Aorta (tissue), 5 donors: Measurements from ENCODE around the gene RPS14. TPM values are rescaled to one million over a fixed set of nuclear protein-coding genes. Genes with fewer than 3 reads are reported as not detected.

ENCODE experiments used
- ATAC-seq: fragments of 200-7000 bp; cut with Tn5 transposase; one replicate; pipeline ENCODE4 v1.9.1; 2022; ENCODE audit warnings: moderate library complexity; ENCODE audit not compliant: low FRiP score
- DNase-seq, 2 donors: peaks; one replicate each; pipeline ENCODE4 v3.0.0-alpha.2; 2020
- H3K27ac ChIP-seq, 2 donors: one replicate each; pipeline ENCODE4 v1.5.1; 2013; ENCODE audit warnings: low read length in 2 of 2, mild to moderate bottlenecking in 2 of 2, moderate library complexity in 2 of 2, control low read depth in 1 of 2, inconsistent platforms in 1 of 2, low read depth in 1 of 2
- H3K27me3 ChIP-seq, 2 donors: one replicate each; pipeline ENCODE4 v1.6.1; 2013; ENCODE audit warnings: control low read depth in 1 of 2, low read length in 1 of 2, mild to moderate bottlenecking in 1 of 2, moderate library complexity in 1 of 2; ENCODE audit not compliant: insufficient read depth in 2 of 2, control insufficient read depth in 1 of 2
- H3K36me3 ChIP-seq, 2 donors: one replicate each; pipeline ENCODE4 v1.6.1; 2013; ENCODE audit warnings: control low read depth in 1 of 2, low read length in 1 of 2, mild to moderate bottlenecking in 1 of 2; ENCODE audit not compliant: insufficient read depth in 2 of 2, control insufficient read depth in 1 of 2
- H3K4me1 ChIP-seq, 2 donors: one replicate each; pipeline ENCODE4 v1.6.1; 2013; ENCODE audit warnings: low read length in 2 of 2, control low read depth in 1 of 2, mild to moderate bottlenecking in 1 of 2, moderate library complexity in 1 of 2; ENCODE audit not compliant: insufficient read depth in 2 of 2, control insufficient read depth in 1 of 2
- H3K4me3 ChIP-seq, 2 donors: one replicate each; pipeline ENCODE4 v1.5.1; 2013; ENCODE audit warnings: low read length in 2 of 2, control low read depth in 1 of 2, mild to moderate bottlenecking in 1 of 2
- H3K9me3 ChIP-seq: one replicate; pipeline ENCODE4 v1.6.1; 2013; ENCODE audit warnings: mild to moderate bottlenecking, low read length; ENCODE audit not compliant: control insufficient read depth
- WGBS, 2 donors: extraction: QIAGEN DNeasy Blood & Tissue Kit; methylation state at CpG; one replicate each; pipeline ENCODE4 v1.1.7; 2013; 5-methylcytosine and 5-hydroxymethylcytosine counted together
- intact Hi-C, 2 donors: fragments of 100-400 bp; cut with DNase I; formaldehyde crosslinking; loops; one replicate each; pipeline versions ENCODE4 v1.14.2 to v1.15.0; 2022
- polyA plus RNA-seq, 2 donors: library from polyadenylated mRNA; stranded (reverse); fragments of 200-250 nt; gene quantifications; one replicate each; pipeline ENCODE4 v1.2.3, GENCODE V29; 2013
- total RNA-seq, 2 donors: library from RNA; stranded (reverse); fragmentation: NEBNext Ultra II Directional; extraction: Animal tissue kit (Norgen Biotek cat#: 25700); gene quantifications; one replicate each; pipeline ENCODE4 v1.2.1, GENCODE V29; 2021
- donor health status: healthy with polysubstance abuse.
- donor health status: Bipolar disorder and iron deficiency.
- donor health status: DM: no; HTN: no; CAD: no.
- donor health status: DM: no; HTN: no; CAD: no.
- donor health status: DM: yes; HTN: yes; CAD: no.

The RPS14 gene
- total and polyA plus RNA-seq, 4 donors: 1,419 to 6,043 (median 2,533) TPM

- Histone ChIP-seq H3K4me1 (no peaks in the 10 kb centered on the region), H3K9me3 (no peaks in the 10 kb centered on the region), H3K27me3 (no peaks in the 10 kb centered on the region), H3K36me3 (no peaks in the 10 kb centered on the region), H3K4me3 (no peak overlapping the region), H3K27ac (peak overlapping the region in 1 of 2 donors; percentile 78)
- intact Hi-C loops: no loop called here
- ATAC-seq (peak; percentile 92), DNase-seq (peak; percentile 82 to 88)
- WGBS, 2 donors: 7 to 8% methylated on average over 15 of the region's 15 CpGs
Observed at GRCh38 chr5:150409638-150410523, 39.7 kb downstream of the RPS14 start.

- Histone ChIP-seq H3K36me3 (no peaks in the 10 kb centered on the region), H3K4me1 (no peaks in the 10 kb centered on the region), H3K27me3 (no peaks in the 10 kb centered on the region), H3K9me3 (no peaks in the 10 kb centered on the region), H3K27ac (no peak overlapping the region), H3K4me3 (no peak overlapping the region)
- intact Hi-C loops: no loop called here
- WGBS, 2 donors: 90 to 93% methylated on average over 8 of the region's 8 CpGs
- ATAC-seq (no peak), DNase-seq (peak in 1 of 2 donors; percentile 42)
Observed at GRCh38 chr5:150408231-150408943, 41.2 kb downstream of the RPS14 start.

- Histone ChIP-seq H3K9me3 (no peaks in the 10 kb centered on the region), H3K27ac (no peak overlapping the region), H3K4me3 (no peak overlapping the region), H3K27me3 (no peaks in the 10 kb centered on the region), H3K4me1 (no peaks in the 10 kb centered on the region), H3K36me3 (no peaks in the 10 kb centered on the region)
- ATAC-seq (no peak), DNase-seq (no peak)
- intact Hi-C loops: no loop called here
- 80 to 82% methylated on average over 13 of the region's 13 CpGs for WGBS, 2 donors
Observed at GRCh38 chr5:150407096-150407720, 42.3 kb downstream of the RPS14 start.

GRCh38 chr5:150406723-150407095 is 42.8 kb downstream of the RPS14 start:
- DNase-seq (peak in 1 of 2 donors; percentile 33), ATAC-seq (no peak)
- intact Hi-C loops: no loop called here
- no peaks in the 10 kb centered on the region for H3K36me3 ChIP-seq
- 74% methylated on average over 10 of the region's 10 CpGs for WGBS, 2 donors
- H3K4me3 ChIP-seq: no peak overlapping the region
- no peak overlapping the region for H3K27ac ChIP-seq
- no peaks in the 10 kb centered on the region for H3K4me1 ChIP-seq
- H3K27me3 ChIP-seq: no peaks in the 10 kb centered on the region
- no peaks in the 10 kb centered on the region for H3K9me3 ChIP-seq

GRCh38 chr5:150406103-150406722 is 43.3 kb downstream of the RPS14 start:
- no peak overlapping the region for H3K4me3 ChIP-seq
- H3K36me3 ChIP-seq: no peaks in the 10 kb centered on the region
- H3K4me1 ChIP-seq: no peaks in the 10 kb centered on the region
- no peaks in the 10 kb centered on the region for H3K27me3 ChIP-seq
- DNase-seq (no peak), ATAC-seq (no peak)
- H3K27ac ChIP-seq: no peak overlapping the region
- no peaks in the 10 kb centered on the region for H3K9me3 ChIP-seq
- intact Hi-C loops: no loop called here
- 74 to 79% methylated on average over 4 of the region's 4 CpGs for WGBS, 2 donors

GRCh38 chr5:150404941-150405816 is 44.4 kb downstream of the RPS14 start:
- ATAC-seq (no peak), DNase-seq (peak in 1 of 2 donors; percentile 29)
- WGBS, 2 donors: 79 to 84% methylated on average over 9 of the region's 9 CpGs
- no peaks in the 10 kb centered on the region for H3K4me1 ChIP-seq
- no peaks in the 10 kb centered on the region for H3K9me3 ChIP-seq
- H3K4me3 ChIP-seq: no peak overlapping the region
- no peak overlapping the region for H3K27ac ChIP-seq
- no peaks in the 10 kb centered on the region for H3K27me3 ChIP-seq
- peaks cover 0 to 2% of the 10 kb centered on the region in 2 donors for H3K36me3 ChIP-seq
- intact Hi-C loops: no loop called here

- Histone ChIP-seq H3K27me3 (no peaks in the 10 kb centered on the region), H3K36me3 (peaks cover 0 to 4% of the 10 kb centered on the region in 2 donors), H3K27ac (no peak overlapping the region), H3K9me3 (no peaks in the 10 kb centered on the region), H3K4me1 (no peaks in the 10 kb centered on the region), H3K4me3 (no peak overlapping the region)
- no peak for DNase-seq
- 91 to 94% methylated on average over 10 of the region's 10 CpGs for WGBS, 2 donors
- no peak for ATAC-seq
- intact Hi-C loops: no loop called here
Observed at GRCh38 chr5:150404535-150404934, 45.0 kb downstream of the RPS14 start.

- Histone ChIP-seq H3K27ac (no peak overlapping the region), H3K27me3 (no peaks in the 10 kb centered on the region), H3K9me3 (no peaks in the 10 kb centered on the region), H3K36me3 (peaks cover 0 to 4% of the 10 kb centered on the region in 2 donors), H3K4me1 (no peaks in the 10 kb centered on the region), H3K4me3 (no peak overlapping the region)
- intact Hi-C loops: no loop called here
- 93 to 94% methylated on average over 5 of the region's 5 CpGs for WGBS, 2 donors
- no peak for DNase-seq
- ATAC-seq: no peak
Observed at GRCh38 chr5:150404121-150404520, 45.4 kb downstream of the RPS14 start.
